Omental fat pad (tissue), 4 donors: ENCODE results near the gene RORB. TPM values are rescaled to one million over a fixed set of nuclear protein-coding genes. Genes with fewer than 3 reads are reported as not detected.

Experiments used
- ATAC-seq: fragments of 150-250 bp; one replicate; pipeline ENCODE4 v1.9.1; 2016; ENCODE audit warnings: mild to moderate bottlenecking, moderate library complexity; ENCODE audit not compliant: low FRiP score
- DNase-seq: peaks from one replicate; pipeline ENCODE4 v3.0.0-alpha.2; 2019; ENCODE audit warnings: low spot score
- total RNA-seq, 4 donors: library from RNA; depleted of rRNA; stranded (reverse); fragments of >200 nt; gene quantifications; one replicate each; pipeline ENCODE4 v1.1.0, GENCODE V29; 2016
- TF ChIP-seq, protein P1 (sequence below), 3 donors: fragments of 450-650 bp; IDR thresholded peaks; one replicate each; pipeline ENCODE4 v1.5.1; 2016 to 2017; ENCODE audit warnings: antibody characterized with exemption in 3 of 3, mild to moderate bottlenecking in 3 of 3, moderate library complexity in 2 of 3

The RORB gene
- total RNA-seq, 4 donors from 2014 or later = 0.50 to 2.8 (median 2.1) TPM

DNA sequence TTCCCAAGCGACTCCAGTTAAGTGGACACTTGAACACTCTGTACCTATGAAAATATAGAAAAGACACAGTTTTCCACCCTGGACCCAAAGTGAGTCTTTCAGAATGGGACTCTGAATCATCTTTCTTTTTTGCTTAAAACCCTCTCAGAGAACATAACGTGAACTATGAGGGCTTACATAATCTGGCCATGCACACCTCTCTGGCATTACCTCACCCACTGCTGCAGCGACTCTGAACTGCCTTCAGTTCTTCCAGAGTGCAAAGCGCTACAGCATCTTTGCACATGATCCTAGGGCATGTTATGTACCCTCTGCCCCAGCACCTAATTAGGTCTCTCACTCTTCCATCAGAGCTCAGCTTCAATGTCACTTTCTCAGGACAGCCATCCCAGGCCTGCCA is 186.2 kb downstream of the RORB start:
- TF ChIP-seq, protein P1, sequence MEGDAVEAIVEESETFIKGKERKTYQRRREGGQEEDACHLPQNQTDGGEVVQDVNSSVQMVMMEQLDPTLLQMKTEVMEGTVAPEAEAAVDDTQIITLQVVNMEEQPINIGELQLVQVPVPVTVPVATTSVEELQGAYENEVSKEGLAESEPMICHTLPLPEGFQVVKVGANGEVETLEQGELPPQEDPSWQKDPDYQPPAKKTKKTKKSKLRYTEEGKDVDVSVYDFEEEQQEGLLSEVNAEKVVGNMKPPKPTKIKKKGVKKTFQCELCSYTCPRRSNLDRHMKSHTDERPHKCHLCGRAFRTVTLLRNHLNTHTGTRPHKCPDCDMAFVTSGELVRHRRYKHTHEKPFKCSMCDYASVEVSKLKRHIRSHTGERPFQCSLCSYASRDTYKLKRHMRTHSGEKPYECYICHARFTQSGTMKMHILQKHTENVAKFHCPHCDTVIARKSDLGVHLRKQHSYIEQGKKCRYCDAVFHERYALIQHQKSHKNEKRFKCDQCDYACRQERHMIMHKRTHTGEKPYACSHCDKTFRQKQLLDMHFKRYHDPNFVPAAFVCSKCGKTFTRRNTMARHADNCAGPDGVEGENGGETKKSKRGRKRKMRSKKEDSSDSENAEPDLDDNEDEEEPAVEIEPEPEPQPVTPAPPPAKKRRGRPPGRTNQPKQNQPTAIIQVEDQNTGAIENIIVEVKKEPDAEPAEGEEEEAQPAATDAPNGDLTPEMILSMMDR (IDR thresholded peaks at IDR 0.05) = no peak
- no peak for DNase-seq
- ATAC-seq = no peak

DNA sequence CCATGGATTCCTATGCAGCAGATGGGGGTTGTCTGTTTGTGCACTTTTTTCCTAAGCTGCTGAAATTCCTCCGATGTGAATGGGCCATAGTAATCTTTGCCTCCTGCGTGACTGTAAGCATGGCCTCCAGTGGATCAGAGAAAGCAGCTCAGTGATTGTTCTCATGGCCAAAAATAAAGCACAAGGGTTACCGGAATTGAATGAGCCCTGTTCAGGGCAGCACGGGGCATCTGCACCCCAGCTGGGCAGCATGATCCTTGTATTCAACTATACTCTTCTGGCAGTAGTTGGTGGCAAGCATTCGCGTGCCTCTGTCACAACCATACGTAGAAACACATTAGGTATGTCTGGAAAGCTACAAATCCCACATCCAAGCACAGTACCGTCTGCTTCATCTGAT is 193.9 kb downstream of the RORB start:
- TF ChIP-seq, protein P1 (IDR thresholded peaks at IDR 0.05) = no peak
- DNase-seq = no peak
- no peak for ATAC-seq

DNA sequence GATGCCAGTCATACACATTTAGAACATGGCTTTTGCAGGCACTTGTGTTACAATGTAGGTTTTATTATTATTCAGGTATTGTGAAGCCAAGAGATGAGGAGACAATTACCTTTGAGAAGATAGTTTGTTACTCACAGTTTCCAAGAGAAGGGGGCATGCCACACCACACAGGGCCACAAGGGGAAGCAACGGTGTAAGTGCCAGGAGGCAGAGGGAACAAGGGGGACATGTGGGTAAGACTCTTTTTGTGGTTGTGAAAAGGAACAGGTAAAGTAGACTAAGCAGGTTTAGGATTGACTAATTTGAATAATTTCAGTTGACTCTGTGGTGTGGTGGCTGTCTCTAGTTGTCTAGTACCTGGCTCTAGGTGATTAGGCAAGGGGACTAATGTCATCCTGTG is 199.4 kb downstream of the RORB start:
- ATAC-seq (no peak), DNase-seq (no peak)
- TF ChIP-seq, protein P1 (IDR thresholded peaks at IDR 0.05) = no peak

DNA sequence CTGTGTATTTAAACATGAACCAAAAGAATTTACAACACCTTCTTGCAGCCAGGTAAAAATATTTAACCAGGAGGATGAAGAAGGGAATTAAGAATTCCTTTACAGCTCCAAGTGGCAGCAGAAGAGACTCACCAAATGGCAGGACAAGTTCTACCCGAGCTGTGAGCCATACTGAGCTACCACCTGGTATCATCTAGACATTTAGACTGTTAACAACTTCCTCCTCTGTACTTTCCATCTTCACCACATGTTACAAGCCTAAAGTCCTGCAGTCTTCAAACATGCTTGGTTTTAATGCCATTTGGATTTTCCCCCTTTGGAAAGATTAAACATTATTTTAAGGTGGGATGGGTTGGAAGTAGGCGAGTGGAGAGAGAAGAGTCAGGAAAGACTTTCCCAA is 200.4 kb downstream of the RORB start:
- TF ChIP-seq, protein P1 (IDR thresholded peaks at IDR 0.05) = no peak
- no peak for ATAC-seq
- DNase-seq = no peak

DNA sequence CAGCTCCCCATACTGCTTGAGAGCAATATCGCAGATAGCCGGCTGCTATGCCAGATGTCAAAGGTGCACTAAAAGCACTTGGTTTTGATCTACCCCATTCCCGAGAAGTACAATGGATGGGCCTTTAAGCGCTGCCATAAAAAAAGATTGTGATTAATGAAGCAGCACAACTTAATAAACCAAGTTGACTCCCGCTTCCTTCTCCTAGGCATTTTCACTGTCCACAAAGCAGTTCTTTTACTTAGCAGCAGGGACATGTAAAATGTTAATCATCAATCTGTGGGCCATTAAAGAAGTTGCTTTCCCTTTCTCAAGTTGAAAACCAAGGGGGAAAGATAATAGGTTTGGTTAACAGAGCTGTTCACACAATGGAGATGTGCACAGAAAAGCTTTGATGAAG is 214.2 kb downstream of the RORB start:
- DNase-seq (no peak), ATAC-seq (no peak)
- TF ChIP-seq, protein P1 (IDR thresholded peaks at IDR 0.05) = no peak

DNA sequence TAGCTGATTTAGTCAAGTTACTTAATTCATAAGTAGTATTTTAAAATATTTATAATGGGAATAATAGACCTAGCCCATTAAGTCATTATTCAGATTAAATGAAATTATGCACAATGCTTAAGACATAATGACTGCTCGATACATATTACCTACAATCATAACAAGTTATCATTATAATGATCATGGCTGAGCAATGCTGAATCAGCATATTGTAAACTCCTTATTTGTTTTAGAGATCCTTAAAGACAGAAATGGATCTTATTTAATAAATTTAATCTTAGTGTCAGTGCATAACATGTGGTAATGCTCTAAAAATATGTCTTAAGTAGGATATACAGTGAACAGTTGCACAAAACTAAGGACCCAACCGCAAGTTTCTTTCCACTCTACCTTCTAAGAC is 221.6 kb downstream of the RORB start:
- TF ChIP-seq, protein P1 (IDR thresholded peaks at IDR 0.05) = no peak
- ATAC-seq (no peak), DNase-seq (no peak)

DNA sequence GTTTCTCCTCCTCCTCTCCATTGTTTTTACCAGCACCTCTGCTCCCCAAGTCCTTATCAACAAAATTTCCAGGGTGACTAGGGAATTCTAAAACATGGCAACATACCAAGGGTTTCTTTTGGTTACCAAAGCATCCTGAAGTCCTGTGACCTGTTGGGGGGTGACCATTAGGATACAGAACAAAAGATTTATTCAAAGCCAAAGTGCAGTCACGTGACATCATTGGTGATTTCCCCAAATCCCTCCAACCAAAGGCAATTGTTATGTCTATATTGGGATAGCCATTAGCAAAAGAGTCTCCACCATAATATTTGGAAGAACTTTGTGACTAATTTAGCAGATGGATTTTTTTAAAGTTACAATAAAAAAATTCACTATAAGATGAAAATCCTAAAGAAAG is 222.2 kb downstream of the RORB start:
- TF ChIP-seq, protein P1 (IDR thresholded peaks at IDR 0.05) = no peak
- no peak for ATAC-seq

More for the DNA sequence above, 222.2 kb downstream of the RORB start:
- no peak for DNase-seq
